Measurements from ENCODE around the gene CELSR2.

- TF ChIP-seq POLR2A (IDR thresholded peaks at IDR 0.05; ENCODE audit: extremely low read depth, insufficient read length) (no peak), CTCF (IDR thresholded peaks at IDR 0.05; ENCODE audit: low read depth, low read length) (no peak), MAX (IDR thresholded peaks at IDR 0.05; ENCODE audit: low read depth, low read length) (peak; percentile 45; the same call in 1 of the 2 replicates)
These were observed 49.6 kb downstream of the CELSR2 start for GRCh38 chr1:109298666-109299557.

Data from NB4 (cell line).